ENCODE data around the gene KLHDC3.

Gene KLHDC3

DNA sequence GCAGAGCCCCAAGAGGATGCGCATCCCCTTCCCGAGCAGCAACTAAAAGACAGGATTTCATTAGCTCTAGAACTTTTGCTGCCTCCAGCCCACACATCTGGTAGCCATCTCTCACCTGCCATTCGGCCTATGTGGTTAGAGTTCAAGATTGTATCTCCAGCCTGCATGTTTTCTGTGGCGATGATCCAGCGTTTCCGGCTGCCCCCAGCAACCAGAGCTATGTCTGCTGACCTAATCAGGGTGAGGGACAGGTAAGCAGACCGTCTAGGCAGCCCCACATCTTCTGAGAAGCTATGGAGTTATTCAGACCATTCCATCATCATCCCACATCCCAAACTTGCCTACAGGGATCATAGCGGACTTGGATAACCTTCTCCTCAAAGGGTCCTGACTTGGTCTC, 41.9 kb downstream of the KLHDC3 start:
- no peak for DNase-seq (ENCODE audit: low read depth in 2 of 2)

- DNase-seq (ENCODE audit: low read depth in 2 of 2) = no peak
These were observed 44.5 kb downstream of the KLHDC3 start for GRCh38 chr6:43058531-43058930.

DNA sequence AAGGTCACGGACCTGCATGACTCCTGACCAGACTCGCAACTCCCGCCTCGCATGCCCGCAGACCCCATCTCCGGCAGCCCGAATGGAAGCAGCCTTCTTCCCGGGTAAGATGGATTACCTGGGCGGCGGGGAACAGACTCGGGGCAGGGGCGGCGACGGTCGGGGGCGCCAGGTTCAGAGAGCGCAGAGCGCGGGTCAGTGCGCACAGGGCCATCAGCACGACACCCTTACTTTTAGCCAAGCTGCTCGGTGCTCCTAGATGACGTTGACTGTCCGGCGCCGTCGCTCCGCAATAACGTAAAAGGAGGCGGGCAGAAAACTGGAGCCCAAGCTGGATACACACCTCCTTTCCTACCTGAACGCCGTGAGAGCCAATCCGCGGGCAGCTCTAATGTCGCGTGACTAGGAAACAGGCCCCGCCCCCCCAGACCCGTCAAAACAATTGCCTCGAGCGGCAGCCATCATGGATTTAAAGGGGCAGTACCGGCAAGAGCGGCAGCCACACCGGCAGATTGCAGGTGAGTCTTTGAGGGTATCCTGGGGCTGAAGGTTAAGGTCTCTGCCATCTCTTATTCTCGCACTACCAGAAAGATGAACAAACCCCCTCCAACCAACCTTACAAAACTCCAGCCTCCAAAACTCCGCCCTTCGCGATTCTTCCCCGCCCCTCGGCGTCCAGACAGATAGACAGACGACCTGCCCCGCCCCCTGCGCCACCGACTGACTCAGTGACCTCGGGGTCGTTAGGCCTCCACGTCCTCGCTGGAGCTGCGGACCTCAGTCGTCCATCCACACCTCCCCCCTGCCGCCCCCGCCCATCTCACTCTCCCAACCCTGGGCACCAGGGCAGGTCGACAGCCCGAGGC, 45.4 kb downstream of the KLHDC3 start, which contains the start of the genes KLC4 and MRPL2:
Gene KLC4 (plus strand): TSS at position 464 of the 866 bp plus-strand sequence. CDS start 1,705 bp downstream, outside the sequence.
Gene MRPL2 (minus strand): TSS at position 267 of the 866 bp plus-strand sequence. CDS start 53 bp downstream, at position 214.
- peak; percentile 93 to 97 for DNase-seq (ENCODE audit: low read depth in 2 of 2)

- DNase-seq (ENCODE audit: low read depth in 2 of 2) = no peak
These were observed 46.1 kb downstream of the KLHDC3 start for GRCh38 chr6:43060034-43060754.

DNA sequence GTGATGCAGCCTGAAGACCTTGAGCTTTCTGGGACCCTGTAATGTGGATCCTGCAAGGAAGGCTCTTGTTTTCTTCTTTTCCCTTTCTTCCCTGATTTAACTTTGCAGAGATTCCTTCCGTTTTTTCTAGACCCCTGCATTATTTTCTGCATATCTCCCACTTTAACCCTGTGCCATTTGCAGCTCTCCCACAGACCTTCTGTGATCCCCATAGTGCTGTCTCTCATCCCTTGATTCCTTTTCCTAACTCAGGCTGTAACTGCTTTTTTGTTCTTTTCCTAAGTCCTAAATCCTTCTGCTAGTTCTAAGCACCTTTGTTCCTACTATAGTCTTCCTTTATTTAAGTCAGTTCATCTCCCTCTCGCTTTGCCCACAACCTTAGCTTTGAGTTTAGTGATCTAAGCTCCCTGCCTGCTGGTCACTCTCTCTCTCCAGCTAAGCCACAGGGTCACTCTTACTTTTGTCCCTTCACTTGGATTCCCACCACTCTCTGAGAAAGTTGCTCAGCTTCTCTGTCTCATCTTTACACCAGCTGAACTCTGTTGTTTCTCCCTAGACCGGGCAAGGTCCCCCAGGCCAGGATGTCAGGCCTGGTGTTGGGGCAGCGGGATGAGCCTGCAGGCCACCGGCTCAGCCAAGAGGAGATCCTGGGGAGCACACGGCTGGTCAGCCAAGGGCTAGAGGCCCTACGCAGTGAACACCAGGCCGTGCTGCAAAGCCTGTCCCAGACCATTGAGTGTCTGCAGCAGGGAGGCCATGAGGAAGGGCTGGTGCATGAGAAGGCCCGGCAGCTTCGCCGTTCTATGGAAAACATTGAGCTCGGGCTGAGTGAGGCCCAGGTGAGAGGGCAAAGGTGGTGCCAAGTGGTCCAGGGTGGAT, 46.9 kb downstream of the KLHDC3 start:
- no peak for DNase-seq (ENCODE audit: low read depth in 2 of 2)

DNA sequence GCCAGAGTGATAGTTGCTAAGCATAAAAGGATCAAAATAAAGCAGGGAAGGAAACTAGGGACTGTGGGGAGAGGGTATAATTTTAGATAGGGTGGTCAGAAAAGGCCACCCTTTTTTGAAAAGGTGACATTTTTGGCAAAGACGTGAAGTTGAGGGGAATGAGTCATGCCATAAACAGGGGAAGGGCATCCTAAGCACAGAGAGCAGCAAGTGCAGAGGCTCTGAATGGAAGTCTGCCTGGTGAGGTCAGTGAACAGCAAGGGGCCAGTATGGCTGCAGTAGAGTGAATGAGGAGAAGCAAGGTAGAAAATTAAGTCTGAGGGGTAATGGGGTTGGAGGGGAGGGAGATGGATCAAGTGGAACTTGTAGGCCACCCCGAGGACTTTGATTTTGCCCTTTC, 47.8 kb downstream of the KLHDC3 start:
- DNase-seq (ENCODE audit: low read depth in 2 of 2) = no peak

GRCh38 chr6:43062818-43063217, 48.8 kb downstream of the KLHDC3 start:
- no peak for DNase-seq (ENCODE audit: low read depth in 2 of 2)

DNA sequence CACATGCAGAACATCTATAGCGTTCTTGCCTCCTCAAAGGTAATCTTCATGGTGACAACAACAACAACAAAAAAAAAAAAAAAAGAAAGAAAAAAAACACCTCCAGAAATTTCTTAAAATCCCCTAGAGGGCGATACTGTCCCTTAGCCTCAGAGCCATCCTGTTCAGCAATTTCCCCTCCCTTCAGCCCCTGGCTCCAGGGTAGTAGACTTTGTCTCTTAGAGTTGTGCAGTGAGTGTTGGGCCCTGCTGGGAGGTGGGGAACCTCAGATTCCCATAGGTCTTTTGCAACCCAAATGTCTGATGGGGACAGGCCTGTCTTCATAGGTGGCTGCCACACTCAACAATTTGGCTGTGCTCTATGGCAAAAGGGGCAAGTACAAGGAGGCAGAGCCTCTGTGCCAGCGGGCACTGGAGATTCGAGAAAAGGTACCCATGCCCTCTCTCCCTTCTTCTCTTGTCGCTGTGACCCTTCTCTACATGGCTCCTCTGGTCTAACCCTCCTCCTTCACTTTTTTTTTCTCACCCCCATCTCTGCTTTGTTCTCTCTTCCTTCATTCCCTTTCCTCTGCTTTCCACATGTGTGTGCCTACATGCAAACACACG, 56.1 kb downstream of the KLHDC3 start:
- DNase-seq (ENCODE audit: low read depth in 2 of 2) = no peak
